Measurements from ENCODE around the gene ETS2. TPM values are rescaled to one million over a fixed set of nuclear protein-coding genes. Genes with fewer than 3 reads are reported as not detected.

The ETS2 gene
- total RNA-seq, 1 donor from 2014 or later: 16.2 TPM

GRCh38 chr21:38806153-38806941 is 618 bp downstream of the ETS2 start:
- peak overlapping the region; percentile 92 for H3K4me3 Mint-ChIP-seq (ENCODE audit: unreplicated experiment)
- peaks cover 3% of the 10 kb centered on the region for H3K9me3 Mint-ChIP-seq (ENCODE audit: unreplicated experiment)
- H3K36me3 Mint-ChIP-seq (ENCODE audit: unreplicated experiment): no peaks in the 10 kb centered on the region
- peak overlapping the region; percentile 82 for H3K27ac Mint-ChIP-seq (ENCODE audit: unreplicated experiment)
- peak; percentile 21 for TF ChIP-seq CTCF (IDR thresholded peaks at IDR 0.05; ENCODE audit: partially characterized antibody, unreplicated experiment)
- peak; percentile 73 for DNase-seq
- H3K4me1 Mint-ChIP-seq (ENCODE audit: low read depth, unreplicated experiment): peaks cover 9% of the 10 kb centered on the region
- H3K27me3 Mint-ChIP-seq (ENCODE audit: unreplicated experiment): peaks cover 9% of the 10 kb centered on the region

- H3K27ac Mint-ChIP-seq (ENCODE audit: unreplicated experiment): peak overlapping the region; percentile 82
- no peaks in the 10 kb centered on the region for H3K36me3 Mint-ChIP-seq (ENCODE audit: unreplicated experiment)
- no peak for DNase-seq
- H3K4me3 Mint-ChIP-seq (ENCODE audit: unreplicated experiment): peak overlapping the region; percentile 92
- H3K27me3 Mint-ChIP-seq (ENCODE audit: unreplicated experiment): peaks cover 9% of the 10 kb centered on the region
- TF ChIP-seq CTCF (IDR thresholded peaks at IDR 0.05; ENCODE audit: partially characterized antibody, unreplicated experiment): no peak
- H3K9me3 Mint-ChIP-seq (ENCODE audit: unreplicated experiment): peaks cover 3% of the 10 kb centered on the region
- peaks cover 9% of the 10 kb centered on the region for H3K4me1 Mint-ChIP-seq (ENCODE audit: low read depth, unreplicated experiment)
Measured at GRCh38 chr21:38806942-38807284, 1.2 kb downstream of the ETS2 start.

GRCh38 chr21:38807441-38807871 is 1.7 kb downstream of the ETS2 start:
- peaks cover 3% of the 10 kb centered on the region for H3K9me3 Mint-ChIP-seq (ENCODE audit: unreplicated experiment)
- peaks cover 9% of the 10 kb centered on the region for H3K4me1 Mint-ChIP-seq (ENCODE audit: low read depth, unreplicated experiment)
- peak overlapping the region; percentile 82 for H3K27ac Mint-ChIP-seq (ENCODE audit: unreplicated experiment)

GRCh38 chr21:38807986-38808385 is 2.3 kb downstream of the ETS2 start:
- no peak for TF ChIP-seq CTCF (IDR thresholded peaks at IDR 0.05; ENCODE audit: partially characterized antibody, unreplicated experiment)
- H3K27ac Mint-ChIP-seq (ENCODE audit: unreplicated experiment): peak overlapping the region; percentile 82
- H3K4me3 Mint-ChIP-seq (ENCODE audit: unreplicated experiment): peak overlapping the region; percentile 92
- peak; percentile 33 for DNase-seq
- peaks cover 3% of the 10 kb centered on the region for H3K9me3 Mint-ChIP-seq (ENCODE audit: unreplicated experiment)
- H3K4me1 Mint-ChIP-seq (ENCODE audit: low read depth, unreplicated experiment): peaks cover 9% of the 10 kb centered on the region
- peaks cover 9% of the 10 kb centered on the region for H3K27me3 Mint-ChIP-seq (ENCODE audit: unreplicated experiment)
- H3K36me3 Mint-ChIP-seq (ENCODE audit: unreplicated experiment): no peaks in the 10 kb centered on the region

More at GRCh38 chr21:38807441-38807871, 1.7 kb downstream of the ETS2 start:
- TF ChIP-seq CTCF (IDR thresholded peaks at IDR 0.05; ENCODE audit: partially characterized antibody, unreplicated experiment): no peak
- no peak for DNase-seq
- peak overlapping the region; percentile 92 for H3K4me3 Mint-ChIP-seq (ENCODE audit: unreplicated experiment)
- peaks cover 9% of the 10 kb centered on the region for H3K27me3 Mint-ChIP-seq (ENCODE audit: unreplicated experiment)
- no peaks in the 10 kb centered on the region for H3K36me3 Mint-ChIP-seq (ENCODE audit: unreplicated experiment)

GRCh38 chr21:38809198-38809878 is 3.6 kb downstream of the ETS2 start:
- DNase-seq: no peak
- peaks cover 3% of the 10 kb centered on the region for H3K9me3 Mint-ChIP-seq (ENCODE audit: unreplicated experiment)
- H3K36me3 Mint-ChIP-seq (ENCODE audit: unreplicated experiment): peaks cover 3% of the 10 kb centered on the region
- H3K4me1 Mint-ChIP-seq (ENCODE audit: low read depth, unreplicated experiment): peaks cover 9% of the 10 kb centered on the region
- H3K27ac Mint-ChIP-seq (ENCODE audit: unreplicated experiment): no peak overlapping the region
- H3K27me3 Mint-ChIP-seq (ENCODE audit: unreplicated experiment): peaks cover 9% of the 10 kb centered on the region
- no peak overlapping the region for H3K4me3 Mint-ChIP-seq (ENCODE audit: unreplicated experiment)
- no peak for TF ChIP-seq CTCF (IDR thresholded peaks at IDR 0.05; ENCODE audit: partially characterized antibody, unreplicated experiment)

All from glutamatergic neuron (in vitro differentiated cells).